Measurements from ENCODE around the gene GLI3. TPM values are rescaled to one million over a fixed set of nuclear protein-coding genes. Genes with fewer than 3 reads are reported as not detected.

GLI3 gene
- total RNA-seq, 2 experiments from 2014 or later, result not detected

GRCh38 chr7:41979834-41980307 is 257.1 kb downstream of the GLI3 start:
- no peaks in the 10 kb centered on the region for H3K36me3 Mint-ChIP-seq (ENCODE audit: low read depth)
- H3K4me1 Mint-ChIP-seq (ENCODE audit: low read depth), result no peaks in the 10 kb centered on the region
- no peak overlapping the region for H3K4me3 Mint-ChIP-seq
- peaks cover 10% of the 10 kb centered on the region for H3K27me3 Mint-ChIP-seq (ENCODE audit: low read depth)
- CTCF ChIA-PET, result interaction anchor here (0.7 to 1.9 kb wide), 5 partner anchors 9 to 64 kb away, joined by 3 to 6 read pairs (median 4); no protein-coding TSS in a partner anchor
- DNase-seq (no peak), ATAC-seq (no peak)
- H3K9me3 Mint-ChIP-seq (ENCODE audit: insufficient read depth), result no peaks in the 10 kb centered on the region
- POLR2A ChIA-PET, result no interaction called here
- H3K27ac Mint-ChIP-seq, result no peak overlapping the region

DNA sequence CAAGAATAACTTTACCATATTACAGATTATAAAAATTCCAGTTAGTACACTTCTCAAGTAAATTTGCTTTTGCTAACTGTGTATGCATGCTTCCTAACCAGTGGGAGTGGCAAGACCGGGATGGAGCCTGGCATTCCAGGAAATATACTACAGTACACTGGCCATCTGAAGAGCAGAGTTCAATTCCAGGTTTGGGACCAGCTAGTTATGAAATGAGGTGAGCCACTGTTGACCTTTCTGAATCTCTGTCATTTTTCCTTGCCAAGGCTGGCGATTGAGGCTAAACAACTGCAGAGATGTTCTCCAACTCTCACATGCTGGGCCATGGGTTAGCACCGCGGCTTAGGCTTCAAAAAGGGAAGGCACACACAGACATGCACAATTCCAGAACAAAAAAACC is 258.2 kb downstream of the GLI3 start:
- ChIA-PET POLR2A (no interaction called here), CTCF (interaction anchor here (0.8 to 1.9 kb wide), 4 partner anchors 8 to 63 kb away, joined by 4 to 6 read pairs (median 4); no protein-coding TSS in a partner anchor)
- ATAC-seq, result no peak
- Mint-ChIP-seq H3K4me3 (no peak overlapping the region), H3K36me3 (ENCODE audit: low read depth) (no peaks in the 10 kb centered on the region), H3K9me3 (ENCODE audit: insufficient read depth) (no peaks in the 10 kb centered on the region), H3K27me3 (ENCODE audit: low read depth) (peaks cover 8% of the 10 kb centered on the region), H3K27ac (no peak overlapping the region), H3K4me1 (ENCODE audit: low read depth) (no peaks in the 10 kb centered on the region)
- no peak for DNase-seq

GRCh38 chr7:41977661-41978060 is 259.3 kb downstream of the GLI3 start:
- POLR2A ChIA-PET, result no interaction called here
- peaks cover 8% of the 10 kb centered on the region for H3K27me3 Mint-ChIP-seq (ENCODE audit: low read depth)
- CTCF ChIA-PET, result interaction anchor here (0.6 to 1.9 kb wide), 7 partner anchors 9 to 1862 kb away, joined by 3 to 6 read pairs (median 4); no protein-coding TSS in a partner anchor
- no peak overlapping the region for H3K4me3 Mint-ChIP-seq
- DNase-seq (no peak), ATAC-seq (no peak)
- no peaks in the 10 kb centered on the region for H3K9me3 Mint-ChIP-seq (ENCODE audit: insufficient read depth)
- H3K4me1 Mint-ChIP-seq (ENCODE audit: low read depth), result no peaks in the 10 kb centered on the region
- H3K27ac Mint-ChIP-seq, result no peak overlapping the region
- H3K36me3 Mint-ChIP-seq (ENCODE audit: low read depth), result no peaks in the 10 kb centered on the region

- Mint-ChIP-seq H3K27me3 (ENCODE audit: low read depth) (peaks cover 11% of the 10 kb centered on the region), H3K4me3 (no peak overlapping the region), H3K36me3 (ENCODE audit: low read depth) (no peaks in the 10 kb centered on the region), H3K9me3 (ENCODE audit: insufficient read depth) (no peaks in the 10 kb centered on the region), H3K27ac (no peak overlapping the region), H3K4me1 (ENCODE audit: low read depth) (no peaks in the 10 kb centered on the region)
- ATAC-seq (no peak), DNase-seq (no peak)
- ChIA-PET CTCF (interaction anchor here (0.6 to 1.9 kb wide), 6 partner anchors 9 to 1862 kb away, joined by 3 to 6 read pairs (median 4); no protein-coding TSS in a partner anchor), POLR2A (no interaction called here)
Measured at GRCh38 chr7:41977151-41977651, 259.8 kb downstream of the GLI3 start.

GRCh38 chr7:41976411-41976810 is 260.6 kb downstream of the GLI3 start:
- POLR2A ChIA-PET, result no interaction called here
- DNase-seq (no peak), ATAC-seq (no peak)
- no peaks in the 10 kb centered on the region for H3K4me1 Mint-ChIP-seq (ENCODE audit: low read depth)
- no peaks in the 10 kb centered on the region for H3K9me3 Mint-ChIP-seq (ENCODE audit: insufficient read depth)
- H3K4me3 Mint-ChIP-seq, result no peak overlapping the region
- CTCF ChIA-PET, result interaction anchor here (1.9 kb wide), 1 partner anchor 22 kb away, joined by 6 read pairs; no protein-coding TSS in a partner anchor
- no peak overlapping the region for H3K27ac Mint-ChIP-seq
- H3K36me3 Mint-ChIP-seq (ENCODE audit: low read depth), result no peaks in the 10 kb centered on the region
- H3K27me3 Mint-ChIP-seq (ENCODE audit: low read depth), result peaks cover 11% of the 10 kb centered on the region

- Mint-ChIP-seq H3K27me3 (ENCODE audit: low read depth) (peaks cover 11% of the 10 kb centered on the region), H3K4me3 (no peak overlapping the region), H3K4me1 (ENCODE audit: low read depth) (no peaks in the 10 kb centered on the region), H3K9me3 (ENCODE audit: insufficient read depth) (no peaks in the 10 kb centered on the region), H3K27ac (no peak overlapping the region), H3K36me3 (ENCODE audit: low read depth) (no peaks in the 10 kb centered on the region)
- ChIA-PET CTCF (interaction anchor here (1.9 kb wide), 1 partner anchor 22 kb away, joined by 6 read pairs; no protein-coding TSS in a partner anchor), POLR2A (no interaction called here)
- DNase-seq, result no peak
- no peak for ATAC-seq
Measured at GRCh38 chr7:41975849-41976248, 261.2 kb downstream of the GLI3 start.

DNA sequence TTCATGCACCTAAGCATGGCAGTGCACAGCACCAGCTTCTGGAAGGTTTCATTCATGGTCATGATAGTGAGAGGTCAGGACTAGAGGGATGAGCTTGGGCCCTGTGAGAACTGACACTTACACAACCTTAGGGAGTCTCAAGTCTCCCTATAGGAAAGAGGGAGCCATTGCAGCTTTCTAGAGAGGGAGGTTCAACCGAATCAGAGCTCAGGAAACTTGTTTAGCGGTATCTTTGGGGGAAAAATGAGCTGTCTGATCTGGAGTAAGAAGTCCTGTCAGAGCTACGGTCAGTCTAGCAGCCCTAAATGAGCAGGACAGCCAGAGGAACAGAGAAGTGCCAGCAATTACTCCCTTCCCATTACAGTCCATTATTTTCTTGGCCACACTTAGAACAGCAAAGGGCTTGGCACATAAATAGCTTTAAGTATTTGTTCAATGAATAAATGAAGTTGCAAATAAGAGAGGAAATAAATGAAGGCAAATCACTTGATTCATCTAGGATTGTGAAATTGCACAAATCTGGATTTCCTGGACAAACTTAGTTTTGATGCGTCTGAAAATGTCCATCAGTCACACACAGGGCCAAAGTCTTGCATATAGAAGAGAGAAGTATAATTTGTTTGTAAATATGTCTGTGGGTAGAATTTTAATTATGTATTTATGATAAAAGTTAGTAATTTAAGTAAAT is 262.0 kb downstream of the GLI3 start:
- ChIA-PET CTCF (interaction anchor here (0.5 to 1.0 kb wide), 2 partner anchors 32 to 79 kb away, joined by 3 to 4 read pairs; no protein-coding TSS in a partner anchor), POLR2A (no interaction called here)
- H3K4me1 Mint-ChIP-seq (ENCODE audit: low read depth), result no peaks in the 10 kb centered on the region
- DNase-seq, result no peak
- H3K27ac Mint-ChIP-seq, result no peak overlapping the region
- H3K4me3 Mint-ChIP-seq, result no peak overlapping the region
- H3K27me3 Mint-ChIP-seq (ENCODE audit: low read depth), result peaks cover 11% of the 10 kb centered on the region
- ATAC-seq, result no peak
- H3K36me3 Mint-ChIP-seq (ENCODE audit: low read depth), result no peaks in the 10 kb centered on the region
- no peaks in the 10 kb centered on the region for H3K9me3 Mint-ChIP-seq (ENCODE audit: insufficient read depth)

GRCh38 chr7:41973202-41973730 is 263.7 kb downstream of the GLI3 start:
- Mint-ChIP-seq H3K4me3 (no peak overlapping the region), H3K27me3 (ENCODE audit: low read depth) (peaks cover 11% of the 10 kb centered on the region), H3K4me1 (ENCODE audit: low read depth) (no peaks in the 10 kb centered on the region), H3K9me3 (ENCODE audit: insufficient read depth) (no peaks in the 10 kb centered on the region), H3K36me3 (ENCODE audit: low read depth) (no peaks in the 10 kb centered on the region), H3K27ac (no peak overlapping the region)
- ATAC-seq, result no peak
- POLR2A ChIA-PET, result no interaction called here
- CTCF ChIA-PET, result no interaction called here
- DNase-seq, result no peak

DNA sequence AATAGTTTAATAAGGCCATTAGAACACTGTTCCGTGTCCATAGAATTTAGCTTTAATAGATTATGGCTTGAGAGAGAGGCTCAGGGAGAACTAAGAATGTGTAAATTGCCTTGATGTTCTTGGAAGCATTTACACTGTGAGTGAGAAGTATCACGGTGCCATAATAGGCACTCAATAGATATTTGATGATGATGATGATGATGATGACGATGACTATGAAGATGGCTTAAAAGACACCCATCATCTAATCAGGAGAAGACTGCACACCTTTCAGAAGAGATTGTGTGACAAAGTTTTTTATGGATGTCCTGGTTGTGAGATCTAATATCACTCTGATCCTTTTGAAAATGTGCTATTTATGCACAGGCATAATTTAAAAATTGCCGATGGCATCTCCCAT is 264.2 kb downstream of the GLI3 start:
- H3K9me3 Mint-ChIP-seq (ENCODE audit: insufficient read depth), result no peaks in the 10 kb centered on the region
- H3K4me1 Mint-ChIP-seq (ENCODE audit: low read depth), result no peaks in the 10 kb centered on the region
- H3K4me3 Mint-ChIP-seq, result no peak overlapping the region
- no peaks in the 10 kb centered on the region for H3K36me3 Mint-ChIP-seq (ENCODE audit: low read depth)
- DNase-seq (no peak), ATAC-seq (no peak)
- ChIA-PET POLR2A (no interaction called here), CTCF (no interaction called here)
- no peak overlapping the region for H3K27ac Mint-ChIP-seq
- H3K27me3 Mint-ChIP-seq (ENCODE audit: low read depth), result peaks cover 11% of the 10 kb centered on the region

GRCh38 chr7:41972270-41972669 is 264.7 kb downstream of the GLI3 start:
- ChIA-PET POLR2A (no interaction called here), CTCF (no interaction called here)
- Mint-ChIP-seq H3K27ac (no peak overlapping the region), H3K4me3 (no peak overlapping the region), H3K36me3 (ENCODE audit: low read depth) (no peaks in the 10 kb centered on the region), H3K4me1 (ENCODE audit: low read depth) (no peaks in the 10 kb centered on the region), H3K27me3 (ENCODE audit: low read depth) (peaks cover 8% of the 10 kb centered on the region), H3K9me3 (ENCODE audit: insufficient read depth) (no peaks in the 10 kb centered on the region)
- ATAC-seq (no peak), DNase-seq (no peak)

DNA sequence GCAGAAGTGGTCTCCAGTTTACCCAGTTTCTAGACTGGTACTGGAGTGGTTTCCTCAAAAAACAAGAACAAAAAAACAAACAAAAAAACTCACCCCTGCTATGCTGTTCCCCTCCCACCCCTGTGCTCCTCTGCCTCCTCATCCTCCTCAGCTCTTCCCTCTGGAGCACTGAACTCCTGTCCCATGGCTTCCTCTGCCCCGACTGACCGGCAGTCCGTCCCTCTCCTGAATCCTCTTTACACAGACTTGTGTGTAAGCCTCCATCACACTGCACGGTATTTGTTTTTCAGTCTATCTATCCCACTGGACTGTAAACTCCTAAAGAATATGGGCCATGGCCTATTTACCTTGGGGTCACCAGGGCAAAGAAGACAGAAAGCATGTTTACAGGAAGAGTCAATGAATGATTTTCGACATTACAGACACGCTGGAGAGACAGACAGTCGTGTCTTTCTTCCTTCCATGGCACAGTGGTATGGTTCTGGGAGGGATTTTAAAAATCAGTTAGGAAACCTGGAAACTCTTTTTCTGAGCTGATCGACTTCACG is 265.3 kb downstream of the GLI3 start:
- ChIA-PET CTCF (interaction anchor here (1.2 kb wide), 1 partner anchor 8 kb away, joined by 5 read pairs; no protein-coding TSS in a partner anchor), POLR2A (no interaction called here)
- H3K27ac Mint-ChIP-seq, result no peak overlapping the region
- H3K36me3 Mint-ChIP-seq (ENCODE audit: low read depth), result no peaks in the 10 kb centered on the region
- no peaks in the 10 kb centered on the region for H3K9me3 Mint-ChIP-seq (ENCODE audit: insufficient read depth)
- no peak overlapping the region for H3K4me3 Mint-ChIP-seq
- ATAC-seq (no peak), DNase-seq (no peak)
- no peaks in the 10 kb centered on the region for H3K4me1 Mint-ChIP-seq (ENCODE audit: low read depth)
- peaks cover 8% of the 10 kb centered on the region for H3K27me3 Mint-ChIP-seq (ENCODE audit: low read depth)

GRCh38 chr7:41970941-41971340 is 266.1 kb downstream of the GLI3 start:
- no peak for DNase-seq
- H3K4me1 Mint-ChIP-seq (ENCODE audit: low read depth), result no peaks in the 10 kb centered on the region
- no peaks in the 10 kb centered on the region for H3K36me3 Mint-ChIP-seq (ENCODE audit: low read depth)
- peaks cover 8% of the 10 kb centered on the region for H3K27me3 Mint-ChIP-seq (ENCODE audit: low read depth)
- ATAC-seq, result no peak
- ChIA-PET CTCF (interaction anchor here (1.2 to 1.3 kb wide), 2 partner anchors 8 to 14 kb away, joined by 3 to 5 read pairs; no protein-coding TSS in a partner anchor), POLR2A (no interaction called here)
- H3K9me3 Mint-ChIP-seq (ENCODE audit: insufficient read depth), result no peaks in the 10 kb centered on the region
- no peak overlapping the region for H3K4me3 Mint-ChIP-seq
- H3K27ac Mint-ChIP-seq, result no peak overlapping the region
